Kidney (tissue), 14 donors: Measurements from ENCODE around the gene PPTC7. TPM values are rescaled to one million over a fixed set of nuclear protein-coding genes. Genes with fewer than 3 reads are reported as not detected.

Source experiments
- DNase-seq, 5 donors: peaks; one replicate each; pipeline ENCODE4 v3.0.0-alpha.2; 2013 to 2020
- FAIRE-seq: peaks from 2 replicates; lab custom pipeline; 2012; peaks lifted over from hg19 to GRCh38; lab: Jason Lieb, UNC
- H3K27ac ChIP-seq, 2 donors: one replicate each; pipeline ENCODE4 v1.7.0; 2013; ENCODE audit warnings: low read depth in 2 of 2, low read length in 2 of 2, inconsistent platforms in 1 of 2
- H3K27me3 ChIP-seq: one replicate; pipeline ENCODE4 v1.7.1; 2013; ENCODE audit warnings: low read length, inconsistent platforms; ENCODE audit not compliant: control insufficient read depth, insufficient read depth
- H3K36me3 ChIP-seq, 3 donors: one replicate each; pipeline versions ENCODE4 v1.7.0 to v1.7.1; 2013; ENCODE audit warnings: low read length in 3 of 3, control low read depth in 1 of 3, inconsistent platforms in 1 of 3; ENCODE audit not compliant: insufficient read depth in 3 of 3, control insufficient read depth in 2 of 3
- H3K4me1 ChIP-seq, 3 donors: one replicate each; pipeline versions ENCODE4 v1.7.0 to v1.7.1; 2013; ENCODE audit warnings: low read length in 3 of 3, inconsistent platforms in 1 of 3, low read depth in 1 of 3; ENCODE audit not compliant: control insufficient read depth in 2 of 3, insufficient read depth in 2 of 3
- H3K4me3 ChIP-seq, 3 donors: one replicate each; pipeline versions ENCODE4 v1.7.0 to v1.8.1; 2013; ENCODE audit warnings: low read length in 3 of 3, control low read depth in 1 of 3, inconsistent platforms in 1 of 3
- H3K9ac ChIP-seq, 3 donors: one replicate each; pipeline versions ENCODE4 v1.7.0 to v1.7.1; 2013; ENCODE audit warnings: low read length in 3 of 3, control low read depth in 1 of 3, inconsistent platforms in 1 of 3
- H3K9me3 ChIP-seq, 3 donors: one replicate each; pipeline versions ENCODE4 v1.7.0 to v1.7.1; 2013; ENCODE audit warnings: low read length in 3 of 3, control low read depth in 1 of 3, inconsistent platforms in 1 of 3; ENCODE audit not compliant: control insufficient read depth in 2 of 3, insufficient read depth in 1 of 3
- CTCF ChIP-seq: IDR thresholded peaks from 3 replicates; pipeline ENCODE4 v1.5.1; 2012; ENCODE audit warnings: mild to moderate bottlenecking, moderate library complexity, borderline replicate concordance; ENCODE audit not compliant: insufficient read depth; ENCODE audit errors: extremely low read depth
- intact Hi-C: fragments of 100-400 bp; cut with DNase I; formaldehyde crosslinking; loops from one replicate; pipeline ENCODE4 v1.11.1; 2022
- polyA plus RNA-seq: library from polyadenylated mRNA; stranded (reverse); fragments of 350-450 nt; fragmentation: Illumina TruSeq; extraction: RNeasy Lipid Tissue Mini Kit (QIAGEN cat#74804); gene quantifications from one replicate; pipeline ENCODE4 v1.2.3, GENCODE V29; 2014; ENCODE audit warnings: low read depth, low replicate concordance; ENCODE audit not compliant: insufficient read depth
- total RNA-seq: library from RNA; stranded (reverse); fragmentation: NEBNext Ultra II Directional; extraction: Animal tissue kit (Norgen Biotek cat#: 25700); gene quantifications from one replicate; pipeline ENCODE4 v1.2.1, GENCODE V29; 2021
- donor health status: control.
- donor health status: control.
- donor health status: control.
- donor health status: control.
- donor health status: control.
- donor health status: DM: yes; HTN: yes; CAD: no.
- donor health status: Normal renal cell carcinoma (clear cell type).

PPTC7 gene
- total and polyA plus RNA-seq, 2 donors from 2014 or later = 10.0 to 27.9 TPM

GRCh38 chr12:110550981-110551380 lies 32.1 kb downstream of the PPTC7 start:
- Histone ChIP-seq H3K4me1 (peaks cover 3 to 10% (median 5%) of the 10 kb centered on the region in 3 donors), H3K4me3 (no peak overlapping the region), H3K36me3 (peaks cover 0 to 3% (median 0%) of the 10 kb centered on the region in 3 donors), H3K27me3 (no peaks in the 10 kb centered on the region), H3K9ac (no peak overlapping the region), H3K27ac (no peak overlapping the region), H3K9me3 (no peaks in the 10 kb centered on the region)
- FAIRE-seq (no peak), DNase-seq (no peak)
- no peak for TF ChIP-seq CTCF
- intact Hi-C loops = no loop called here

- Histone ChIP-seq H3K27ac (no peak overlapping the region), H3K36me3 (peaks cover 0 to 6% (median 3%) of the 10 kb centered on the region in 3 donors), H3K9me3 (no peaks in the 10 kb centered on the region), H3K4me3 (no peak overlapping the region), H3K4me1 (peaks cover 0 to 10% (median 5%) of the 10 kb centered on the region in 3 donors), H3K27me3 (no peaks in the 10 kb centered on the region), H3K9ac (no peak overlapping the region)
- FAIRE-seq (no peak), DNase-seq (no peak)
- intact Hi-C loops = no loop called here
- no peak for TF ChIP-seq CTCF
Measured at GRCh38 chr12:110549716-110550115, 33.4 kb downstream of the PPTC7 start.

GRCh38 chr12:110548678-110549077 lies 34.4 kb downstream of the PPTC7 start:
- peaks cover 0 to 16% (median 12%) of the 10 kb centered on the region in 3 donors for H3K4me1 ChIP-seq
- FAIRE-seq = no peak
- no peaks in the 10 kb centered on the region for H3K27me3 ChIP-seq
- no peak overlapping the region for H3K4me3 ChIP-seq
- H3K9me3 ChIP-seq = no peaks in the 10 kb centered on the region
- H3K36me3 ChIP-seq = peaks cover 0 to 6% (median 3%) of the 10 kb centered on the region in 3 donors
- TF ChIP-seq CTCF = no peak
- intact Hi-C loops = no loop called here
- H3K27ac ChIP-seq = no peak overlapping the region
- H3K9ac ChIP-seq = no peak overlapping the region
- DNase-seq = no peak

GRCh38 chr12:110547090-110547489 lies 36.0 kb downstream of the PPTC7 start:
- no peak overlapping the region for H3K27ac ChIP-seq
- intact Hi-C loops = no loop called here
- no peak for FAIRE-seq

More at GRCh38 chr12:110547090-110547489, 36.0 kb downstream of the PPTC7 start:
- Histone ChIP-seq H3K36me3 (peaks cover 0 to 6% (median 3%) of the 10 kb centered on the region in 3 donors), H3K9me3 (no peaks in the 10 kb centered on the region), H3K4me3 (no peak overlapping the region), H3K4me1 (peaks cover 2 to 25% (median 21%) of the 10 kb centered on the region in 3 donors), H3K27me3 (no peaks in the 10 kb centered on the region), H3K9ac (no peak overlapping the region)
- TF ChIP-seq CTCF = no peak
- DNase-seq = no peak
